Esophagus squamous epithelium (tissue), 4 donors: ENCODE results near the gene MSMO1.

Experiments
- POLR2A ChIP-seq, 4 donors: fragments of 450-650 bp; IDR thresholded peaks; one replicate each; pipeline ENCODE4 v1.6.1; 2017; ENCODE audit warnings: antibody characterized with exemption in 4 of 4, mild to moderate bottlenecking in 4 of 4, moderate library complexity in 3 of 4
- TF ChIP-seq, protein P1 (sequence below), 6 experiments: fragments of 450-650 bp in 4 of 6; fragments of 200-600 bp in 2 of 6; sonication (generic) in 2 of 6; IDR thresholded peaks; one replicate each; pipeline ENCODE4 v1.5.1; 2016 to 2019; ENCODE audit warnings: antibody characterized with exemption in 6 of 6, mild to moderate bottlenecking in 4 of 6, moderate library complexity in 4 of 6

DNA sequence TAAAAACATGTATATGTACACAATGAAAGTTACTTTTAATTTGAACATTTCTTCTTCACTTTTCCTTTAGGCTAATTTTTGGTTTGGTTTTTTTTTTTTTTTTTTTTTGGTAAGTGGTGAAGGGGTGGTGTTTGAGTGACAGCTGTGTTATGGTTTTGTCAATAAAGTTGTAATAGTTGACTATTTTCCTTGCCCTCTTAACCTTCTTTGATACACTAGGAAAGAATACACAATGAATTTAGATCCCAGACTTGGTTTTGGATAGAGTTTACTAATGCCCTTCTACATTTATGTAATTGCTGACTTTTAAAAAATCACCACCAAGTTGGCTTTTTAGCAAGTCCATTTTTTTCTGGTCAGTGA lies 38.1 kb upstream of the MSMO1 start:
- TF ChIP-seq, protein P1, sequence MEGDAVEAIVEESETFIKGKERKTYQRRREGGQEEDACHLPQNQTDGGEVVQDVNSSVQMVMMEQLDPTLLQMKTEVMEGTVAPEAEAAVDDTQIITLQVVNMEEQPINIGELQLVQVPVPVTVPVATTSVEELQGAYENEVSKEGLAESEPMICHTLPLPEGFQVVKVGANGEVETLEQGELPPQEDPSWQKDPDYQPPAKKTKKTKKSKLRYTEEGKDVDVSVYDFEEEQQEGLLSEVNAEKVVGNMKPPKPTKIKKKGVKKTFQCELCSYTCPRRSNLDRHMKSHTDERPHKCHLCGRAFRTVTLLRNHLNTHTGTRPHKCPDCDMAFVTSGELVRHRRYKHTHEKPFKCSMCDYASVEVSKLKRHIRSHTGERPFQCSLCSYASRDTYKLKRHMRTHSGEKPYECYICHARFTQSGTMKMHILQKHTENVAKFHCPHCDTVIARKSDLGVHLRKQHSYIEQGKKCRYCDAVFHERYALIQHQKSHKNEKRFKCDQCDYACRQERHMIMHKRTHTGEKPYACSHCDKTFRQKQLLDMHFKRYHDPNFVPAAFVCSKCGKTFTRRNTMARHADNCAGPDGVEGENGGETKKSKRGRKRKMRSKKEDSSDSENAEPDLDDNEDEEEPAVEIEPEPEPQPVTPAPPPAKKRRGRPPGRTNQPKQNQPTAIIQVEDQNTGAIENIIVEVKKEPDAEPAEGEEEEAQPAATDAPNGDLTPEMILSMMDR (IDR thresholded peaks at IDR 0.05): no peak
- no peak for TF ChIP-seq POLR2A (IDR thresholded peaks at IDR 0.05)
